Activated CD8-positive, alpha-beta memory T cell treated with anti-CD3 and anti-CD28 coated beads for 4 hours (primary cell): ENCODE results near the gene SPATA13.
"Not testable (repeated sequence)": the region's sequence is repeated elsewhere in the genome, so short reads cannot be mapped to it uniquely, and the experiment has no call there.

ENCODE experiments used
- DNase-seq, 2 donors: peaks; one replicate each; pipeline ENCODE4 v3.0.0-alpha.2; 2020; ENCODE audit warnings: low read depth in 2 of 2

The SPATA13 gene

GRCh38 chr13:24313439-24313838 is 152.9 kb downstream of the SPATA13 start:
- DNase-seq, result no peak

- DNase-seq, result not testable (repeated sequence)
These were observed 157.3 kb downstream of the SPATA13 start for GRCh38 chr13:24317835-24318234.

GRCh38 chr13:24318878-24319277 is 158.4 kb downstream of the SPATA13 start:
- not testable (repeated sequence) for DNase-seq

- not testable (repeated sequence) for DNase-seq
These were observed 159.1 kb downstream of the SPATA13 start for GRCh38 chr13:24319641-24320040.

GRCh38 chr13:24321416-24321815 is 160.9 kb downstream of the SPATA13 start:
- DNase-seq, result not testable (repeated sequence)

GRCh38 chr13:24322470-24322869 is 161.9 kb downstream of the SPATA13 start:
- not testable (repeated sequence) for DNase-seq

- DNase-seq, result no peak
These were observed 162.7 kb downstream of the SPATA13 start for GRCh38 chr13:24323036-24323738.

GRCh38 chr13:24323739-24324075 is 163.2 kb downstream of the SPATA13 start:
- no peak for DNase-seq

GRCh38 chr13:24327598-24327997 is 167.1 kb downstream of the SPATA13 start:
- not testable (repeated sequence) for DNase-seq

- DNase-seq, result no peak
These were observed 167.6 kb downstream of the SPATA13 start for GRCh38 chr13:24328145-24328544.

- DNase-seq, result no peak
These were observed 178.2 kb downstream of the SPATA13 start for GRCh38 chr13:24338721-24339120.

- DNase-seq, result no peak
These were observed 179.6 kb downstream of the SPATA13 start for GRCh38 chr13:24339937-24340607.

- no peak for DNase-seq
These were observed 180.1 kb downstream of the SPATA13 start for GRCh38 chr13:24340608-24340955.

- DNase-seq, result no peak
These were observed 180.9 kb downstream of the SPATA13 start for GRCh38 chr13:24341439-24341838.

- no peak for DNase-seq
These were observed 187.9 kb downstream of the SPATA13 start for GRCh38 chr13:24348385-24348784.

GRCh38 chr13:24348797-24349515 is 188.4 kb downstream of the SPATA13 start:
- no peak for DNase-seq

GRCh38 chr13:24349778-24350664 is 189.5 kb downstream of the SPATA13 start:
- not testable (repeated sequence) for DNase-seq

- DNase-seq, result no peak
These were observed 190.9 kb downstream of the SPATA13 start for GRCh38 chr13:24351423-24351822.

- DNase-seq, result no peak
These were observed 193.2 kb downstream of the SPATA13 start for GRCh38 chr13:24353736-24354135.

- DNase-seq, result no peak
These were observed 194.6 kb downstream of the SPATA13 start for GRCh38 chr13:24355103-24355502.

GRCh38 chr13:24356270-24356669 is 195.8 kb downstream of the SPATA13 start:
- no peak for DNase-seq
